OCI-LY1 (cell line): ENCODE measurements around the gene HLA-DQB1.
A peak's percentile ranks its signal among the peaks of the same experiment; 100 is the strongest.

Experiments used
- H2AFZ ChIP-seq: fragments of 200-600 bp; sonication (generic), shearing (Covaris generic); 2 replicates; pipeline ENCODE4 v1.6.0; 2014; ENCODE audit warnings: antibody characterized with exemption, mild to moderate bottlenecking, low read length
- H3F3A ChIP-seq: fragments of 200-600 bp; sonication (generic), shearing (Covaris generic); 2 replicates; pipeline ENCODE4 v1.6.0; 2014; ENCODE audit warnings: mild to moderate bottlenecking, antibody characterized with exemption, low read length, moderate library complexity; ENCODE audit not compliant: insufficient read depth
- H3K27ac ChIP-seq: fragments of 200-600 bp; sonication (generic); 2 replicates; pipeline ENCODE4 v1.5.1; 2014; ENCODE audit warnings: low read length, mixed run types, mild to moderate bottlenecking, low read depth; ENCODE audit not compliant: poor library complexity, severe bottlenecking
- H3K27me3 ChIP-seq: fragments of 200-600 bp; sonication (generic); 2 replicates; pipeline ENCODE4 v1.6.0; 2014; ENCODE audit warnings: antibody characterized with exemption, mild to moderate bottlenecking, low read length, moderate library complexity; ENCODE audit not compliant: insufficient read depth
- H3K36me3 ChIP-seq: fragments of 200-600 bp; sonication (generic); 2 replicates; pipeline ENCODE4 v1.6.1; 2014; ENCODE audit warnings: mild to moderate bottlenecking, antibody characterized with exemption, low read length, moderate library complexity, mixed read lengths; ENCODE audit not compliant: insufficient read depth
- H3K4me1 ChIP-seq: fragments of 200-600 bp; sonication (generic); 2 replicates; pipeline ENCODE4 v1.5.1; 2014; ENCODE audit warnings: mild to moderate bottlenecking, low read length, moderate library complexity; ENCODE audit not compliant: insufficient read depth, severe bottlenecking
- H3K4me2 ChIP-seq: fragments of 200-600 bp; sonication (generic), shearing (Covaris generic); 2 replicates; pipeline ENCODE4 v1.6.1; 2014; ENCODE audit warnings: low read length
- H3K4me3 ChIP-seq: fragments of 200-600 bp; sonication (generic); 2 replicates; pipeline ENCODE4 v1.5.1; 2014; ENCODE audit warnings: low read length, low read depth, mild to moderate bottlenecking, mixed read lengths; ENCODE audit not compliant: poor library complexity, severe bottlenecking
- H3K79me2 ChIP-seq: fragments of 200-600 bp; shearing (Covaris generic); 2 replicates; pipeline ENCODE4 v1.6.1; 2016; ENCODE audit warnings: mixed run types, low read length, mixed read lengths; ENCODE audit not compliant: insufficient read depth
- H3K9ac ChIP-seq: fragments of 200-600 bp; sonication (generic), shearing (Covaris generic); 2 replicates; pipeline ENCODE4 v1.6.1; 2014; ENCODE audit warnings: mild to moderate bottlenecking, low read length, mixed read lengths
- H3K9me2 ChIP-seq: fragments of 200-600 bp; sonication (generic), shearing (Covaris generic); 2 replicates; pipeline ENCODE4 v1.6.1; 2014; ENCODE audit warnings: low read depth, mild to moderate bottlenecking, low read length, mixed read lengths
- H3K9me3 ChIP-seq: fragments of 200-600 bp; shearing (Covaris generic); 2 replicates; pipeline ENCODE4 v1.6.1; 2014; ENCODE audit warnings: low read length, mixed read lengths
- H4K20me1 ChIP-seq: fragments of 200-600 bp; sonication (generic), shearing (Covaris generic); 2 replicates; pipeline ENCODE4 v1.6.0; 2016; ENCODE audit warnings: mild to moderate bottlenecking, low read length; ENCODE audit not compliant: insufficient read depth
- EZH2 ChIP-seq: fragments of 200-600 bp; sonication (generic), shearing (Covaris generic); IDR thresholded peaks from 2 replicates; pipeline ENCODE4 v1.8.0; 2017; ENCODE audit warnings: borderline replicate concordance, mixed run types, mild to moderate bottlenecking, antibody characterized with exemption, low read length, moderate library complexity, mixed read lengths
- TF ChIP-seq, protein P1 (sequence below): fragments of 200-600 bp; sonication (generic), shearing (Covaris generic); IDR thresholded peaks from 2 replicates; pipeline ENCODE4 v1.5.1; 2017; ENCODE audit warnings: mild to moderate bottlenecking, antibody characterized with exemption, low read length, moderate library complexity, mixed read lengths

The HLA-DQB1 gene

GRCh38 chr6:32621372-32621771, 45.1 kb downstream of the HLA-DQB1 start:
- no peaks in the 10 kb centered on the region for H3F3A ChIP-seq
- no peak overlapping the region for H3K9ac ChIP-seq
- no peaks in the 10 kb centered on the region for H3K79me2 ChIP-seq
- no peaks in the 10 kb centered on the region for H4K20me1 ChIP-seq
- H3K27ac ChIP-seq, result peak overlapping the region; percentile 95
- TF ChIP-seq, protein P1, sequence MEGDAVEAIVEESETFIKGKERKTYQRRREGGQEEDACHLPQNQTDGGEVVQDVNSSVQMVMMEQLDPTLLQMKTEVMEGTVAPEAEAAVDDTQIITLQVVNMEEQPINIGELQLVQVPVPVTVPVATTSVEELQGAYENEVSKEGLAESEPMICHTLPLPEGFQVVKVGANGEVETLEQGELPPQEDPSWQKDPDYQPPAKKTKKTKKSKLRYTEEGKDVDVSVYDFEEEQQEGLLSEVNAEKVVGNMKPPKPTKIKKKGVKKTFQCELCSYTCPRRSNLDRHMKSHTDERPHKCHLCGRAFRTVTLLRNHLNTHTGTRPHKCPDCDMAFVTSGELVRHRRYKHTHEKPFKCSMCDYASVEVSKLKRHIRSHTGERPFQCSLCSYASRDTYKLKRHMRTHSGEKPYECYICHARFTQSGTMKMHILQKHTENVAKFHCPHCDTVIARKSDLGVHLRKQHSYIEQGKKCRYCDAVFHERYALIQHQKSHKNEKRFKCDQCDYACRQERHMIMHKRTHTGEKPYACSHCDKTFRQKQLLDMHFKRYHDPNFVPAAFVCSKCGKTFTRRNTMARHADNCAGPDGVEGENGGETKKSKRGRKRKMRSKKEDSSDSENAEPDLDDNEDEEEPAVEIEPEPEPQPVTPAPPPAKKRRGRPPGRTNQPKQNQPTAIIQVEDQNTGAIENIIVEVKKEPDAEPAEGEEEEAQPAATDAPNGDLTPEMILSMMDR, result no peak
- TF ChIP-seq EZH2, result no peak
- H3K4me3 ChIP-seq, result no peak overlapping the region
- H3K9me3 ChIP-seq, result no peaks in the 10 kb centered on the region
- no peaks in the 10 kb centered on the region for H3K36me3 ChIP-seq
- H3K9me2 ChIP-seq, result no peaks in the 10 kb centered on the region
- H3K27me3 ChIP-seq, result no peaks in the 10 kb centered on the region
- H3K4me2 ChIP-seq, result no peak overlapping the region
- peaks cover 46% of the 10 kb centered on the region for H3K4me1 ChIP-seq
- H2AFZ ChIP-seq, result no peak overlapping the region

DNA sequence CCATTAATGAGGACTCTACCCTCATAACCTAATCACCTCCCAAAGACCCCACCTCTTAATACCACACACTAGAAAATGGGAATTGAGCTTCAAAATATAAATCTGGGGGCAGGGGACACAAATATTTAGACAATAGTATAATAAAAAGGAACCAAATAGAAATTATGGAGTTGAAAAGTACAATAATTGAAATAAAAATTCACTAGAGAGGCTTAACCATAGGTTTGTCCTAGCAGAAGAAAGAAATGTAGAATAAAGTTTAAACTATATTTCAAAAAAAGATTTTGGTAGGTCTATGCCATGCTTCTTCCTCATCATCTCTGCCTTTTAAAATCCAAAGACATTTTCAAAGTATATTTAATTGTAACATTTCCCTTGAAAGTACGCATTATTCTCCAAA, 48.7 kb downstream of the HLA-DQB1 start:
- Histone ChIP-seq H3K4me1 (peaks cover 11% of the 10 kb centered on the region), H3K9me3 (no peaks in the 10 kb centered on the region), H3K9me2 (no peaks in the 10 kb centered on the region), H3K36me3 (no peaks in the 10 kb centered on the region), H4K20me1 (no peaks in the 10 kb centered on the region), H3K27ac (no peak overlapping the region), H3F3A (no peaks in the 10 kb centered on the region), H3K79me2 (no peaks in the 10 kb centered on the region), H3K4me2 (no peak overlapping the region), H3K27me3 (no peaks in the 10 kb centered on the region), H3K9ac (no peak overlapping the region), H2AFZ (no peak overlapping the region), H3K4me3 (no peak overlapping the region)
- TF ChIP-seq, protein P1, result no peak
- no peak for TF ChIP-seq EZH2

- Histone ChIP-seq H3K4me2 (no peak overlapping the region), H3K27ac (no peak overlapping the region), H3K9me2 (no peaks in the 10 kb centered on the region), H3K4me3 (no peak overlapping the region), H3K79me2 (no peaks in the 10 kb centered on the region), H3K27me3 (no peaks in the 10 kb centered on the region), H3K36me3 (no peaks in the 10 kb centered on the region), H3K9ac (no peak overlapping the region), H2AFZ (no peak overlapping the region), H3K9me3 (no peaks in the 10 kb centered on the region), H3F3A (no peaks in the 10 kb centered on the region), H3K4me1 (no peaks in the 10 kb centered on the region), H4K20me1 (no peaks in the 10 kb centered on the region)
- no peak for TF ChIP-seq EZH2
- TF ChIP-seq, protein P1, result no peak
These were observed 50.4 kb downstream of the HLA-DQB1 start for GRCh38 chr6:32615885-32616532.
